Naive thymus-derived CD4-positive, alpha-beta T cell (primary cell): ENCODE data around the gene SENP3. TPM values are rescaled to one million over a fixed set of nuclear protein-coding genes. Genes with fewer than 3 reads are reported as not detected.

ENCODE experiments used
- ATAC-seq: fragments of 150-1000 bp; cut with Tn5 transposase; 2 replicates; pipeline ENCODE4 v1.10.0; 2021; ENCODE audit warnings: mild to moderate bottlenecking, moderate library complexity
- CTCF ChIA-PET: fragments of 350-600 bp; sonication (Branson Sonifier 250); formaldehyde crosslinking; loops from one replicate; lab custom pipeline; 2021; ENCODE audit warnings: antibody characterized with exemption; lab: Charles Lee
- POLR2A ChIA-PET: fragments of 350-600 bp; sonication (Branson Sonifier 250); formaldehyde crosslinking; loops from one replicate; lab custom pipeline; 2021; ENCODE audit warnings: antibody characterized with exemption, inconsistent platforms; lab: Charles Lee
- DNase-seq, 9 donors: peaks; one replicate each; pipeline versions ENCODE4 v3.0.0 to v3.0.0-alpha.2; 2020 to 2022; ENCODE audit warnings: mixed read lengths in 1 of 9
- H3K27ac ChIP-seq: one replicate; pipeline ENCODE4 v1.7.0; 2013; ENCODE audit warnings: mild to moderate bottlenecking, low read depth, low read length, moderate library complexity
- H3K27me3 ChIP-seq, 2 donors: one replicate each; pipeline ENCODE4 v1.7.0; 2013; ENCODE audit warnings: low read length in 2 of 2, mild to moderate bottlenecking in 2 of 2, moderate library complexity in 2 of 2; ENCODE audit not compliant: control insufficient read depth in 2 of 2, insufficient read depth in 2 of 2
- H3K36me3 ChIP-seq, 3 experiments: 1 replicate in 2 of 3; 2 replicates in 1 of 3; pipeline ENCODE4 v1.7.0; 2013; ENCODE audit warnings: low read length in 3 of 3, mild to moderate bottlenecking in 3 of 3, moderate library complexity in 1 of 3; ENCODE audit not compliant: insufficient read depth in 3 of 3, control insufficient read depth in 2 of 3
- H3K4me1 ChIP-seq, 2 donors: one replicate each; pipeline ENCODE4 v1.7.0; 2013; ENCODE audit warnings: low read length in 2 of 2, mild to moderate bottlenecking in 2 of 2, moderate library complexity in 1 of 2; ENCODE audit not compliant: control insufficient read depth in 2 of 2, insufficient read depth in 2 of 2
- H3K4me3 ChIP-seq: 2 replicates; pipeline ENCODE4 v1.7.0; 2013; ENCODE audit warnings: mild to moderate bottlenecking, low read length
- H3K9me3 ChIP-seq, 3 experiments: 1 replicate in 2 of 3; 2 replicates in 1 of 3; pipeline ENCODE4 v1.7.0; 2013; ENCODE audit warnings: low read length in 3 of 3; ENCODE audit not compliant: control insufficient read depth in 2 of 3
- H3K27ac Mint-ChIP-seq, 9 donors: one replicate each; pipeline ENCODE4 v1.8.0; 2020 to 2022; ENCODE audit warnings: mixed read lengths in 9 of 9, mild to moderate bottlenecking in 8 of 9, moderate library complexity in 5 of 9, inconsistent platforms in 2 of 9
- H3K27me3 Mint-ChIP-seq, 5 donors: one replicate each; pipeline ENCODE4 v1.8.0; 2021 to 2022; ENCODE audit warnings: mixed read lengths in 5 of 5, mild to moderate bottlenecking in 1 of 5
- H3K36me3 Mint-ChIP-seq, 5 donors: one replicate each; pipeline ENCODE4 v1.8.0; 2020 to 2022; ENCODE audit warnings: mixed read lengths in 5 of 5, mild to moderate bottlenecking in 3 of 5, inconsistent platforms in 1 of 5
- H3K4me1 Mint-ChIP-seq, 7 donors: one replicate each; pipeline ENCODE4 v1.8.0; 2020 to 2022; ENCODE audit warnings: mixed read lengths in 7 of 7, mild to moderate bottlenecking in 3 of 7, inconsistent platforms in 1 of 7
- H3K4me3 Mint-ChIP-seq, 10 donors: one replicate each; pipeline ENCODE4 v1.8.0; 2020 to 2022; ENCODE audit warnings: mild to moderate bottlenecking in 10 of 10, mixed read lengths in 10 of 10, moderate library complexity in 6 of 10, inconsistent platforms in 2 of 10
- H3K9me3 Mint-ChIP-seq, 11 donors: one replicate each; pipeline ENCODE4 v1.8.0; 2020 to 2022; ENCODE audit warnings: mixed read lengths in 11 of 11, mild to moderate bottlenecking in 4 of 11, inconsistent platforms in 1 of 11, moderate library complexity in 1 of 11
- intact Hi-C, 2 donors: fragments of 100-400 bp; cut with micrococcal nuclease; formaldehyde crosslinking; loops; one replicate each; pipeline ENCODE4 v1.15.1; 2023
- polyA plus RNA-seq, 2 donors: library from polyadenylated mRNA; unstranded; fragments of 300-500 nt; fragmentation: Illumina TruSeq; gene quantifications; one replicate each; pipeline ENCODE4 v1.2.3, GENCODE V29; 2021
- total RNA-seq, 6 experiments: library from RNA in 5 of 6; stranded (reverse) in 5 of 6; gene quantifications; 1 replicate in 5 of 6; 2 replicates in 1 of 6; pipeline ENCODE4 v1.2.3 and lab custom pipeline; 2021 to 2026

The SENP3 gene
- total and polyA plus RNA-seq, 7 experiments from 2014 or later: 13.2 to 43.8 (median 36.1) TPM

GRCh38 chr17:7557775-7558543, 3.8 kb upstream of the SENP3 start:
- H3K9me3 Mint-ChIP-seq: no peaks in the 10 kb centered on the region
- peaks cover 0 to 4% (median 0%) of the 10 kb centered on the region in 3 experiments for H3K36me3 ChIP-seq
- intact Hi-C loops: no loop called here
- no peaks in the 10 kb centered on the region for H3K9me3 ChIP-seq
- peaks cover 0 to 2% (median 0%) of the 10 kb centered on the region in 5 donors for H3K27me3 Mint-ChIP-seq
- H3K4me3 Mint-ChIP-seq: peak overlapping the region; percentile 19 to 87 (median 70)
- H3K27ac Mint-ChIP-seq: peak overlapping the region in 8 of 9 donors; percentile 57 to 95 (median 82)
- H3K4me1 ChIP-seq: peaks cover 25 to 64% of the 10 kb centered on the region in 2 donors
- ATAC-seq (peak; percentile 5), DNase-seq (no peak)
- H3K4me1 Mint-ChIP-seq: peaks cover 54 to 73% (median 63%) of the 10 kb centered on the region in 7 donors
- H3K27ac ChIP-seq: peak overlapping the region; percentile 53
- ChIA-PET CTCF (interaction anchor here (0.6 to 6.1 kb wide), 10 partner anchors 10 to 271 kb away, joined by 3 to 86 read pairs (median 4); partner anchors contain the start of gene TNFSF12), POLR2A (interaction anchor here (0.7 to 1.9 kb wide), 8 partner anchors 10 to 615 kb away, joined by 3 to 10 read pairs (median 4); partner anchors contain the start of gene ZBTB4)
- H3K36me3 Mint-ChIP-seq: peaks cover 0 to 37% (median 10%) of the 10 kb centered on the region in 5 donors
- H3K4me3 ChIP-seq: no peak overlapping the region
- H3K27me3 ChIP-seq: no peaks in the 10 kb centered on the region

GRCh38 chr17:7558544-7559319, 3.0 kb upstream of the SENP3 start, which contains the start of gene TNFSF13:
TNFSF13 (plus strand) TSS chr17:7558750; CDS start chr17:7559040, 290 bp downstream.
- POLR2A ChIA-PET: interaction anchor here (0.6 to 3.6 kb wide), 7 partner anchors 25 to 615 kb away, joined by 3 to 20 read pairs (median 4); partner anchors contain the start of genes MPDU1, TMEM102 and ZBTB4

DNA sequence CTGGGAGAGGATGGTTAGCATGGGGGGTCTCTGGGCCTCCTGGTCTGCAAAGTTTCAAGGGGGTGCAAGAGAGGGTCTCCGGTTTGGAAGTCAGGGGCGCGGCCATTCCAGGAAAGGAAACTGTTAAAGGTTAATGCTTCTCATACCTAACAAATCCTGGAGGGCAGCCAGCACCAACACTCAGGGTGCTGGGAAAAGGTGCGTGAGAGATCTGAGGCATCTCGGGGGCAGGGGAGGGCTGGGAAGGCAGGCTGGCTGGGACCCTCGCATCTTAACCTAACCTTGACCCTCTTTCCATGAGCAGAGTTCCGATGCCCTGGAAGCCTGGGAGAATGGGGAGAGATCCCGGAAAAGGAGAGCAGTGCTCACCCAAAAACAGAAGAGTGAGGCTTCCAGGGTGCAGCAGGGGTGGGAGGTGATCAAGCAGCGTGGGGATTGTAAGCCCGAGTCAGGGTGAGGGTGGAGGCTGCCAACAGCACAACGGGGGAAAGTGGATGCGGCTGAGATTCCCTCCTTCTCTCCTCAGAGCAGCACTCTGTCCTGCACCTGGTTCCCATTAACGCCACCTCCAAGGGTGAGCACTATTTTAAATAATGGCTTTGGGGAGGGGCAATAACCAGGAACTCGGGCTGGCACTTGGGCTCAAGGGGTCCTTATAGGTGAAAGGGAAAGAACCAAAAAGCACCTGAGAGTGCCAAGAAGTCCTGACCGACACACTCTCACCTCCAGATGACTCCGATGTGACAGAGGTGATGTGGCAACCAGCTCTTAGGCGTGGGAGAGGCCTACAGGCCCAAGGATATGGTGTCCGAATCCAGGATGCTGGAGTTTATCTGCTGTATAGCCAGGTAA, 2.2 kb upstream of the SENP3 start:
- Mint-ChIP-seq H3K27ac (peak overlapping the region; percentile 49 to 100 (median 95)), H3K27me3 (peaks cover 0 to 2% (median 0%) of the 10 kb centered on the region in 5 donors), H3K36me3 (peaks cover 0 to 31% (median 10%) of the 10 kb centered on the region in 5 donors), H3K9me3 (no peaks in the 10 kb centered on the region), H3K4me1 (peaks cover 46 to 68% (median 58%) of the 10 kb centered on the region in 7 donors), H3K4me3 (peak overlapping the region; percentile 29 to 97 (median 93))
- no peaks in the 10 kb centered on the region for H3K9me3 ChIP-seq
- H3K4me3 ChIP-seq: no peak overlapping the region
- ATAC-seq (no peak), DNase-seq (peak in 1 of 9 donors; percentile 6)
- intact Hi-C loops: loop anchor here in 1 of 2 donors (1.0 kb wide), 1 partner anchor 203 kb away; no protein-coding TSS in a partner anchor
- ChIA-PET POLR2A (interaction anchor here (0.6 to 3.9 kb wide), 18 partner anchors 12 to 345 kb away, joined by 3 to 45 read pairs (median 8); partner anchors contain the start of genes FXR2, MPDU1, POLR2A and SOX15), CTCF (interaction anchor here (1.0 to 6.1 kb wide), 19 partner anchors 7 to 224 kb away, joined by 3 to 86 read pairs (median 11); partner anchors contain the start of genes MPDU1, TNFSF12, TP53 and WRAP53)
- H3K27me3 ChIP-seq: no peaks in the 10 kb centered on the region
- peak overlapping the region; percentile 92 for H3K27ac ChIP-seq
- peaks cover 17 to 64% of the 10 kb centered on the region in 2 donors for H3K4me1 ChIP-seq
- peaks cover 0 to 16% (median 0%) of the 10 kb centered on the region in 3 experiments for H3K36me3 ChIP-seq

More at GRCh38 chr17:7558544-7559319, 3.0 kb upstream of the SENP3 start, which contains the start of gene TNFSF13:
- peak in 1 of 9 donors; percentile 10 for DNase-seq
- no peak for ATAC-seq
- peak within 1 kb of the TSS in 8 of 9 donors; percentile 71 to 95 (median 90) for H3K27ac Mint-ChIP-seq
- CTCF ChIA-PET: interaction anchor here (1.0 to 6.1 kb wide), 6 partner anchors 17 to 44 kb away, joined by 3 to 86 read pairs (median 4); no protein-coding TSS in a partner anchor
- H3K4me1 Mint-ChIP-seq: peaks cover 47 to 67% (median 57%) of the 10 kb centered on the region in 7 donors
- intact Hi-C loops: no loop called here
- no peak within 1 kb of the TSS for H3K4me3 ChIP-seq
- peak within 1 kb of the TSS; percentile 19 to 93 (median 70) for H3K4me3 Mint-ChIP-seq
- peaks cover 18 to 64% of the 10 kb centered on the region in 2 donors for H3K4me1 ChIP-seq
- peaks cover 0 to 32% (median 10%) of the 10 kb centered on the region in 5 donors for H3K36me3 Mint-ChIP-seq
- peak within 1 kb of the TSS; percentile 53 for H3K27ac ChIP-seq
- H3K9me3 Mint-ChIP-seq: no peaks in the 10 kb centered on the region
- no peaks in the 10 kb centered on the region for H3K9me3 ChIP-seq
- peaks cover 0 to 8% (median 0%) of the 10 kb centered on the region in 3 experiments for H3K36me3 ChIP-seq
- H3K27me3 Mint-ChIP-seq: peaks cover 0 to 2% (median 0%) of the 10 kb centered on the region in 5 donors
- no peaks in the 10 kb centered on the region for H3K27me3 ChIP-seq

DNA sequence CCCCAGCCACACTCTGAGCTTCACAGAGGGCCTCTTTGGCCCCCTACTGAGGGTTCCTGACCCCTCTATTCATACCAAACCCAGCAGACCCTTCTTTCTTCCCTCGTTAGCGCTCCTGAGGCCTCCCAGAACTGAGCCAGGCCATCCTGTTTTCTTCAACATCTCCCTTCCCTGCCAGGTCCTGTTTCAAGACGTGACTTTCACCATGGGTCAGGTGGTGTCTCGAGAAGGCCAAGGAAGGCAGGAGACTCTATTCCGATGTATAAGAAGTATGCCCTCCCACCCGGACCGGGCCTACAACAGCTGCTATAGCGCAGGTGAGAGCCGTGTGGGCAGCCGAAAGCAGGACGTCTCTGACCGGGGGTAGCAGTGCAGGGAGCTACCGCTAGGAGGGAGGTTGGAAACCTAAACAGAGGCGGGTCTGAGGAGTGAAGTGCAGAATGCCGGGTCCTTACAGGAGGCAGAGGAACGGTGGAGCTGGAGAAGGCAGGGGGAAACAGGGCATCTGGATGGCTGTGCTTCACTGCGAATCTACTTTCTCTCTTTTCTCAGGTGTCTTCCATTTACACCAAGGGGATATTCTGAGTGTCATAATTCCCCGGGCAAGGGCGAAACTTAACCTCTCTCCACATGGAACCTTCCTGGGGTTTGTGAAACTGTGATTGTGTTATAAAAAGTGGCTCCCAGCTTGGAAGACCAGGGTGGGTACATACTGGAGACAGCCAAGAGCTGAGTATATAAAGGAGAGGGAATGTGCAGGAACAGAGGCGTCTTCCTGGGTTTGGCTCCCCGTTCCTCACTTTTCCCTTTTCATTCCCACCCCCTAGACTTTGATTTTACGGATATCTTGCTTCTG, 1.3 kb upstream of the SENP3 start:
- Mint-ChIP-seq H3K4me1 (peaks cover 37 to 60% (median 53%) of the 10 kb centered on the region in 7 donors), H3K36me3 (peaks cover 0 to 26% (median 8%) of the 10 kb centered on the region in 5 donors), H3K4me3 (peak overlapping the region; percentile 87 to 97 (median 93)), H3K9me3 (no peaks in the 10 kb centered on the region), H3K27ac (peak overlapping the region; percentile 90 to 100 (median 96)), H3K27me3 (peaks cover 0 to 2% (median 0%) of the 10 kb centered on the region in 5 donors)
- ATAC-seq (peak; percentile 44), DNase-seq (peak in 6 of 9 donors; percentile 27 to 69 (median 44))
- intact Hi-C loops: loop anchor here (1.0 kb wide), 22 partner anchors 8 to 308 kb away; partner anchors contain the start of genes ELP5 (in 2 of the 2), POLR2A (in 2 of the 2), EIF5A (in 1 of the 2) and FXR2 (in 1 of the 2)
- Histone ChIP-seq H3K27me3 (no peaks in the 10 kb centered on the region), H3K36me3 (peaks cover 4 to 24% (median 6%) of the 10 kb centered on the region in 3 experiments), H3K4me1 (peaks cover 17 to 58% of the 10 kb centered on the region in 2 donors), H3K9me3 (no peaks in the 10 kb centered on the region), H3K4me3 (peak overlapping the region; percentile 96), H3K27ac (peak overlapping the region; percentile 92)
- ChIA-PET CTCF (interaction anchor here (0.5 to 6.1 kb wide), 33 partner anchors 8 to 254 kb away, joined by 3 to 86 read pairs (median 5); partner anchors contain the start of genes MPDU1, PLSCR3, SOX15 and TNFSF12), POLR2A (interaction anchor here (0.6 to 3.9 kb wide), 25 partner anchors 8 to 205 kb away, joined by 3 to 45 read pairs (median 8); partner anchors contain the start of genes FXR2, MPDU1, POLR2A and SOX15)
